ENCODE data around the gene NRBF2.
"Not testable (repeated sequence)": the region's sequence is repeated elsewhere in the genome, so short reads cannot be mapped to it uniquely, and the experiment has no call there.

Gene NRBF2

DNA sequence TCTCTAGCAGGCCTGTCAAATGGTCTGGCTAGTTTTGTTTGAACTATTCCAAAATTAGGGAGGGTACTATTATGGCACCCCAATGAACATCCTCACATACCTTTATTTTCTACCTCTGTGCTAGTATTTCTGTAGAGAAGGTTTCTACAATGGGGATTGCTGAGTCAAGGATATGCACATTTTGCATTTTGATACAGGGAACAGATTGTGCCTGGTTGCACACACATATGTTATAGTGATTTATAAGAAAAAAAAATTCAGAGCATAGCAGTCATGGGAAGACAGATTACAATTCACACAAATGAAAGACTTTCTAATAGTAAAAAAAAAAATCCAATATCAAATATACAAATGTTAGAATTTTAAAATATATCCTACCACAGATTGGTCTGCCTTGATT, 14.1 kb upstream of the NRBF2 start:
- DNase-seq: no peak

DNA sequence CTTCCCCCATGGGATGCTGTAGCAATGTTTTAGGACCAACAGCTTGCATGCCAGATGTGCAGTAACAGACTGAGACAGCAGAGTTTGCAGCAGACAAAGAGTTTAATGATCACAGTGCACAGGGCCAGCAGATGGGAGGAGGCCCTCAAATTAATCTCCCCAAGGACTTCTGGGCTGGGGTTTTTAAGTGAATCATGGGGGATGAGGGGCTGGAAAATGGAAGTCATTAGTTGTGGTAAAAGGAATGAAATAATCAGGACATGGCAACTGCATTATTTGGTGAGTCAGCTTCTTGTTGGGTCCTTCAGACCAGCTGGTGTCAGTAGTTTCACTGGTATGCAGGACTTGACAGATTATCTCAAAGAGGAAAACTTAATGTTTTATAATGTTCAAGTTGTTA, 12.6 kb upstream of the NRBF2 start:
- no peak for DNase-seq

DNA sequence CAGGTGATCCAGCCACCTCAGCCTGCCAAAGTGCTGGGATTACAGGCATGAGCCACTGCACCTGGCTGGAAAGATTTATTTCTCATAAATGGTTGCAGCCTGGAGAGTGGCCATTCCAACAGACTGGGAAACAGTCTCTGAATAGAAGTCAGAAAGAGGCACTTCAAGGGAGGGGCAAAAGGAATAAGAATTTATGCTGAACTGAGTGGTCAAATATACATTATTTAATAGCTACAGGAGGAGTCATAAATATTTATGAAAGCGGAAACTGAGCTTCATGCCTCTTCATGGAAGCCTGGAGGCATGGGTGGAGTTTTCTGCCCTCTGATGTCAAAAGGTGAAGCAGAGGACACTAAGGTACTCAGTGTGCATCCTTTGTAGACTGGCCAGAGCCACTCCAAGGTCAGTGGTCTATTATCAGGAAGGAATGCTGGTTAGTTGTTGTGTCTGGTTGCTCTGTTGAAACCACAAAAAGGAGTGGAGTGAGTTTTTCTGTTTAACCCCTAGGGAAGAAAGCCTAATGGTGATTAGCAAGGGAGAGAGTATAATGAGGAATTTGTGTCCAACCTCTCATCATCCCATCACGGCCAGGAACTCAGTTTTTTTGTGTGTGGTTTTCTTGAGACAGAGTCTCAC, 9.3 kb upstream of the NRBF2 start:
- DNase-seq: no peak

DNA sequence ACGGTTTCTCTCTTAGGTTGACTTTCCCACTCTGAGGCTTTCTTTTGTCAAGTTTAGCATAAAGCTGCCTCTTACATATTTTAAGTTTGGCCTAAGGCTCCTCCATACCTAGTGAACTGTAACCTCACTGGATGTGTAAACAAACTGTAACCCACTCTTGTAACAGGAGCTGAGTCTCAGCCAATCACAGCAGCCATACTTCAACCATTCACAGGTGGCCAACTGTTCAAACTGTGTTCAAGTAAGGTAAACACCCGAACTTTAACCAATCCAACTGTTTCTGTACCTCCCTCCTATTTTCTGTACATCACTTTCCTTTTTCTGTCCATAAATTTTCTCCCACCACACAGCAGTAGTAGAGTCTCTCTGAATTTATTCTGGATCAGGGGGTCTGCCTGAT, 7.7 kb upstream of the NRBF2 start:
- DNase-seq: no peak

DNA sequence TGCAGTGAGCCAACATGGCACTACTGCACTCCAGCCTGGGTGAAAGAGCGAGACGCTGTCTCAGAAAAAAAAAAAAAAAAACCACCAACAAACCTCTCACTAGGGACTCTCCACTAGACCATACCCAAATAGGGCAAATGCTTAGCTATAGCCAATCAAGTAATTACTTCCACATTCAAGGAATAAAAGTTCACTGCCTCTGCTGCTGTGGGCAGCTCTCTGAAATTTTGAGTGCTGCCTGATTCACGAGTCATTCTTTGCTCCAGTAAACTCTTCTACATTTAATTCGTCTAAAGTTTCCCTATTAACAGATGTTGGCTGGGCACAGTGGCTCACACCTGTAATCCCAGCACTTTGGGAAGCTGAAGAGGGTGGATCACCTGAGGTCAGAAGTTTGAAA, 4.7 kb upstream of the NRBF2 start:
- DNase-seq: no peak

DNA sequence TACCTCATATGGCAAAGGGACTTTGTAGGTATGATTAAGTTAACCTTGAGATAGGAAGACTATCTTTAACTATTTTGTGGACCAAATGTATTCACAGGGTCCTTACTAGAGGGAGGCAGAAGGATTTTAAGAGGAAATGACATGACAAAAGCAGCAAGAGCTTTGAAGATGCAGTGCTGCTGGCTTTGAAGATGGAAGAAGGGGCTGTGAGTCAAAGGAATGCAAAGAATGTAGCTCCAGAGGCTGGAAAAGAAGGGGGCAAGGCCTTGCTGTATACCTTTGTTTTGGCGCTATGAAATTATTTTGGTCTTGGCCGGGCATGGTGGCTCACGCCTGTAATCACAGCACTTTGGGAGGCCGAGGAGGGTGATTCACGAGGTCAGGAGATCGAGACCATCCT, 3.2 kb upstream of the NRBF2 start:
- no peak for DNase-seq

DNA sequence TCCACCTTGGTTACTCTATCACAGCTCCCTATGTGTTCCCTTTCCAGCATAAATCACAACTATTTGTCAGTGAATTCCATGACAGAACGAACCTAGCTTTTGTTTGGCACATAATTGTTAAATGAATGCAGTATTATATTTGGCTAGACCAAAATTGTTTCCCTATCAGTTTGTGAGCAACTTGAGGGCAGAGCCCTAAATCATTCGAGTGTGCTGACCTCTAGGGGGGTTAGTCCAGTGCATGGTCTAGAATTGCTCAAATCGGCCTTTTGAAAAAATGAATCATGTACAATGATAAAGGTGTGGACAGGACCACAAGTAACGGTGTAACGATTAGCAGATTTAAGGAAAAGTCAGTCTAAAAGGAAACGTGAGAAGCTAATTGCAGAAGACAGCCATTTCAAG, 475 bp upstream of the NRBF2 start:
- no peak for DNase-seq

DNA sequence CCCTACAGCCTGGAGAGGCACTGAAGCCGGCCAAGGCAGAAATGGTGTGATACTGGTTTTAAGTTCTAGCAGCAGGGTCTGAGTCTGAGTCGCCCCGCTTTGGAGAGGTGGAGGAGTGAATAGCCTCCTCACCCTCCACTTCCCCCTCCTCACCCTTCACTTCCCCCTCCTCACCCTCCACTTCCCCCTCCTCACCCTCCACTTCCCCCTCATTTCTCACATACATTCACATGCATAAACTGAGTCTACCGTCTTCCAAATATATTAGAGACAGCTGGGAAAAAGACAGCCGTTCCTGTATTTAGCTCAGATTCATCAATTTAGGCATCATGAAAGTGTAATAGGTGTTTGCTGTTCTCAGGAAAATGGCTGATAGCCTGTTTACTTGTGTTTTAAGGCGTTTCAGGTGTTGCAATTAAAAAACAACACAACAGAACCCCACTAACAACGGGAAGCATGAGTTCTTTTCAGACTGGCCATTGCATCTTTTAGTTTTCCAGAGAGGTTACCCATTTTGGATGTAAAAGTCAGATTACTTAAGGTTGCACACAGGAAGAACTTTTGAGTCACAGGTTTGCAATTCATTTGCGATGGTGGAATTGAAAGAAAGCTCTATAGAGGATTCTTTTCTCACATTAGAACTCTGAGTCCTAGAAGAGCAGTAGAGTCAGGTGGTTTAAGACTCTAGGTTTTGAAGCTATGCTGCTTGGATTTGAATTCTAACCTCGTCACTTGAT, 861 bp downstream of the NRBF2 start:
- no peak for DNase-seq

DNA sequence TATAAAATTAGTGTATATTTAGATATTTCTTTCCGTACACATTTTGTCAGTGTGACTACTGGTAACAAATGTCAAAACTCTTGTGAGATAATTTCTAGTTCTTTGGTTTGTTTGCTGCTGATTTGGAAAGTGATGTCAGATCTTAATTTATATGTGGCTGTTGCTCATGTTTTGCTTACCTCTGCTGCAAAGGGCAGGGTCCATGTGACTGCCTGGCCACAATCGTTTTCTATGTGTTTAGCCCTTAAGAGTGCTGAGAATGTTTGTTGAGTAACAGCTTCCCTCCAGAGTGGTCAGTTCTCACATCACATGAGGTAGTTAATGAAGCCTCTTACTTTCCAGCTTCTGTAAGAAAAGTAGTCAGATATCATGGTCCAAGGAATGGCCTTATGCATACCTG, 4.2 kb downstream of the NRBF2 start:
- DNase-seq: no peak

DNA sequence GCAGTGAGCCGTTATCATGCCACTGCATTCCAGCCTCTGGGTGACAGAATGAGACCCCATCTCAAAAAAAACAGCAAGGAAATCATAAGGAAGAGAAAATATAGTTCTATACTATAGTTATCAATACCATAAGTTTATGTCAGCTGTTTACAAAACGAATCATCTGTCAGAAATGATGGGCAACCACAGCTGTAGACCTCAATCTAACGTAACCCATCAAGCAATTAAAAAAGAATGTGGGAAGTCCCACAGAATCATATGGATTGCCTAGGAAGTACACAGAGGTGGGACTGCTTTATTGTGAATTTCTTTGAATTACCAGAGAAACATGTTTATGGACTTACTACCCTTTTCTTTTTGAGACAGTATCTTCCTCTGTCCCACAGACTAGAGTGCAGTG, 6.9 kb downstream of the NRBF2 start:
- DNase-seq: no peak

DNA sequence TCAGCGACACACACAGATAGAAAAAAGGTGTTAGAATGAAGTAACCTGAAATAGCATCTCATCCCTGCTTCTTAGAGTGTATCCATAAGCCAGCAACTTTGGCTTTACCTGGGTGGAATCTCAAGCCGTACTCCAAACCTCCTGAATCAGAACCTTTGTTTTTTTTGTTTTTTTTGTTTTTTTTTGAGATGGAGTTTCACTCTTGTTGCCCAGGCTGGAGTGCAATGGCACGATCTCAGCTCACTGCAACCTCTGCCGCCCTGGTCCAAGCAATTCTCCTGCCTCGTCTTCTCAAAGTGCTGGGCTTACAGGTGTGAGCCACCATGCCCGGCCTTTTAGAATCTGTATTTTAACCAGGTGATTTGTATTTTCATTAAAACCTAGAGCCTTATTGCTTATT, 9.0 kb downstream of the NRBF2 start:
- DNase-seq: no peak

DNA sequence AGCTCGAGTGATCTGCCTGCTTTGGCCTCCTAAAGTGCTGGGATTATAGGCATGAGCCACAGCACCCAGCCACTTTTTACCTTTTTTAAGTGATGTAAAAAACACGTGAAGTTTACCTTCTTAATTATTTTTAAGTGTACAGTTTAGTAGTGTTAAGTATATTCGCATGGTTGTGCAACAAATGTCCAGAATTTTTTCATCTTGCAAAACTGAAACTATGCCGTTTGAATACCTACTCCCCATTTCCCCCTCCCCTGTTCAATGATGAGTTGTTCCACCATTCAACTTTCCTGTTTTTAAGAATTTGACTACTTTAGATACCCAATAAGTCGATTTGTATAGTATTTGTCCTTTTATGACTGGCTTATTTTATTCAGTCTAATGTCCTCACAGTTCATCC, 10.9 kb downstream of the NRBF2 start:
- DNase-seq: no peak

DNA sequence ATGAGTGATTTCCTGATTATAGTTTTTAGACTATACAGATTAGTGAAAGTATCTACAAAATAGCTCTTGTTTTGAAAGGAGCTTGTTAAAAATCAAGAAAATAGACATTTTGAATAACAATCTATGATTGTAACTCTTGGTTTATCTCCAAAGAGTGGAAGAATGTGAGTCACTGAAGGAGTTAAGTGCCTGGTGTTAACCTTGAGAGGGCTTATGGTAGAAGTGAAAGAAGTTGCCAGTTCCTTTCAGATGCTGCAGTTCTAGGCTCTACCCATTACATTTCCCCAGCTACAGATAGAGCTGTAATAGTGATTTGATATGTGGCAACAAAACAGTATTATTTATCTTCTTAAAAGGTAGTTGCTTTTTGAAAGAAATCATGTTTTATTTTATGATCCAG, 12.7 kb downstream of the NRBF2 start:
- no peak for DNase-seq

DNA sequence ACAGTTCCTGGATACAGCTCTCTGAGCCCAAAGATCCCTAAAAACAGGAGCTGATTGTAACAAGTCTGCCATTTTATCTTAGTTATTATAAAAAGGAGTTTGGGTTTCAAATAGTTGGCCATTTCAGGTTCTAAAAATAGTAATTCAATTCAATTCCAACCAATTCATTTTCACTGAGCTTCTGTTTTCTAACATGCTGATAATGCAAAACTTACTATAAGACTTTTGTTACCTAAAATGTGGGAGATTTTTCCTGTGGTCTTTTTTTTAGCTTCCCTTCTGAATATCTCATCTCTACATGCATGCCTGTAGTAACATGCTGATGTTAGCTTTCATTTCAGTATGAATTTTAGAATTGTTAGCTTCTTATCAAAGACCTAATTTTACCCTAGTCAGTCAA, 13.4 kb downstream of the NRBF2 start:
- DNase-seq: no peak

DNA sequence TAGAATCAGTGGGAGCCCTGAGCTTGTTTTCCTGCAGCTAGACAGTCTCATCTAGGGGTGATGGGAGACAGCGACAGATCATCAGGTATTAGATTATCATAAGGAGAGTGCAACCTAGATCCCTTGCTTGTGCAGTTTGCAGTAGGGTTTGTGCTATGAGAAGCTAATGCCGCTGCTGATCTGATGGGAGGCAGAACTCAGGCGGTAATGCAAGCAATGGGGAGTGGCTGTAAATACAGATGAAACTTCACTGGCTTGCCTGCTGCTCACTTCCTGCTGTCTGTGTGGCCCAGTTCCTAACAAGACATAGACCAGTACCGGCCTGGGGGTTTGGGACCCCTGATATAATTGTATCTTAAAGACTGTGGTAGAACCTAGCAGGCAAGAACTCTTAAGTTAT, 17.6 kb downstream of the NRBF2 start:
- DNase-seq: no peak

DNA sequence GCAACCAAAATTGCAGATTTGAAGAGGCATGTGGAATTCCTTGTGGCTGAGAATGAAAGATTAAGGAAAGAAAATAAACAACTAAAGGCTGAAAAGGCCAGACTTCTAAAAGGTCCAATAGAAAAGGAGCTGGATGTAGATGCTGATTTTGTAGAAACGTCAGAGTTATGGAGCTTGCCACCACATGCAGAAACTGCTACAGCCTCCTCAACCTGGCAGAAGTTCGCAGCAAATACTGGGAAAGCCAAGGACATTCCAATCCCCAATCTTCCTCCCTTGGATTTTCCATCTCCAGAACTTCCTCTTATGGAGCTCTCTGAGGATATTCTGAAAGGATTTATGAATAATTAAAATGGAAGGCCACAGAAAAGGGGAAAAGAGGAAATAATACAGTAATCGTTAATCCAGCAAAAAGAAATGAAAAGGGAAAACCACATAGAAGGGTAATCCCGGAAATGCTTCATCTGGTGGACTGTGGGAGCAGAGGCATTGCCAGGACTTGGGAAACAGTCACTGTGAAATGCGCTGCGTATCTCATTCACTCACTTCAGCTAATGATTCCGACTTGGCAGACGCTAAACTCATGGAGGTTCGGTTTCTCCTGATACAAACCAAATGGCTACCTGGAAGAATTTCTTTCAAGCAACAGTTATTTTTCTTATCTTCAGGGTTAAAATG, 20.9 kb downstream of the NRBF2 start:
- DNase-seq: not testable (repeated sequence)

DNA sequence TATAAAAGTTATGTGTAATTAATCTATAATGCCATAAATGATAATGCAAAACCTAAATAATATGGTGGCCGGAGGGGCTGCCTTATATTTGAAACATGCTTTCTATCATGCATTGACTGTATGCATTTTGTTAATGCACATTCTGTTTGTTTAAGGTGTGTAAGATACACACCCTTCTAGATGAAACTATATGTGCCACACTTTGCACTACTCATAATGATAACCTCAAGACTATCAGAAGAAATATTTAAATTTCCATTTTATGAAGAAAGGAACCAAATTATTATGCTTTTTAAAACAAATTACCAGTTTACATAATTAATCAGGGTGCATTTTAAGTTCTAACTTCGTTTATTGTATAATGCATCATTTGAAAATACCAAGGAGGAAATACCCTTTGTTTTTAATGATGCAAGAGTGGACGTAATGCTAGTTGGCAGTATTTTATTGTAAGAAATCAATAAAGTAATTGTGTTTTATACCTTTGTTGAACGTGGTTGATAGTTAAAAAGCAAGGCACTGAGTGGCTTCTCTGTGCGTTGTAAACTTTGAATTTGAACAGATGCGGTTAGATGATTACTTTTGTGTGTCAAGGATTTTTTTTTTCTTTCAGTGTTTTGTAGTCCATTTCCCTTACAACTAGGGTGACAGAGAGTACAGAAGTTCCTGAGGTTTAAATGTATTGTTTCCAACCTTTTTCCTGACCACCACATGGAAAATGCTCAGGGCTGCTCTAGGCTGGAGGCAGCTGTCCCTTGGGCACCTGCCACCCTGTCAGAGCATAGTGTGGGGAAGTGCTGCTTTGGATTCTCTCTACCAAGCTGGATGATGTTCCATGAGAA, 21.6 kb downstream of the NRBF2 start:
- DNase-seq: no peak

DNA sequence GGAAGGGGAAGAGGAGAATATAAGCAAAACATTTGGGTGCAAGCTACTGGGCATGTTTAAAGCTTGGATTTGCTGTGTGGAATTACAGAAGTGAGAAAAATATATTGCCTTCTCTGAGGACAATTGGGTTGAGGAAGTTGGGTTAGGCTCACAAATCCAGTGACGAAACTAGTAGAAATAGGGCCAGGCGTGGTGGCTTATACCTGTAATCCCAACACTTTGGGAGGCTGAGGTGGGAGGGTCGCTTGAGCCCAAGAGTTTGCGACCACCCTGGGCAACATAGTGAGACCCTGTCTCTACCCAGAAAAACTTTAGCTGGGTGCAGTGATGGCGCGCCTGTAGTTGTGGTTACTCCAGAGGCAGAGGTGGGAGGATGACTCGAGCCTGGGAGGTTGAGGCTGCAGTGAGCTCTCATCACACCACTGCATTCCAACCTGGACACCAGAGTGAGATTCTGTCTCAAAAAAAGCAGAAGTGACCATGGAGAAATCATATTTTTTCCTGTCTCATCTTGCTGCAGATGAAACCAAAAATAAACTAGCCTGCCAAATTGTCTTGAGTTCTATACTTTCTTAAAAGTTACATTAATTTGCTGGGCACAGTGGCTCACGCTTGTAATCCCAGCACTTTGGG, 22.4 kb downstream of the NRBF2 start:
- no peak for DNase-seq

DNA sequence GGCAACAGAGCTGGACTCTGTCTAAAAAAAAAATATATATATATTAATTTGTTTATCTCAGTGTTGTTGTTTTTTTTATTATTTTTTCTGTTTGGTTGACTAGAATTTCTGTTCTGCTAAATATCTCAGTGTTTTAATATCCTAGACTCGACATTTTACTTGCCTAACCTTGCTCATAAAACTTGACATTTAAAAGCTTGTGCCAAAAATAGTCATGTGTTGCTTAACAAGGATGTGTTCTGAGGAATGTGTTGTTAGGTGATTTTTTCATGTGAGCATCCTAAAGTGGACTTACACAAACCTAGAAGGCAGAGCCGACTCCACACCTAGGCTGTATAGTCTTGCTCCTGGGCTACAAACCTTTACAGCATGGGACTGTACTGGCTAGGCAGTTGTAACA, 23.1 kb downstream of the NRBF2 start:
- DNase-seq: no peak

DNA sequence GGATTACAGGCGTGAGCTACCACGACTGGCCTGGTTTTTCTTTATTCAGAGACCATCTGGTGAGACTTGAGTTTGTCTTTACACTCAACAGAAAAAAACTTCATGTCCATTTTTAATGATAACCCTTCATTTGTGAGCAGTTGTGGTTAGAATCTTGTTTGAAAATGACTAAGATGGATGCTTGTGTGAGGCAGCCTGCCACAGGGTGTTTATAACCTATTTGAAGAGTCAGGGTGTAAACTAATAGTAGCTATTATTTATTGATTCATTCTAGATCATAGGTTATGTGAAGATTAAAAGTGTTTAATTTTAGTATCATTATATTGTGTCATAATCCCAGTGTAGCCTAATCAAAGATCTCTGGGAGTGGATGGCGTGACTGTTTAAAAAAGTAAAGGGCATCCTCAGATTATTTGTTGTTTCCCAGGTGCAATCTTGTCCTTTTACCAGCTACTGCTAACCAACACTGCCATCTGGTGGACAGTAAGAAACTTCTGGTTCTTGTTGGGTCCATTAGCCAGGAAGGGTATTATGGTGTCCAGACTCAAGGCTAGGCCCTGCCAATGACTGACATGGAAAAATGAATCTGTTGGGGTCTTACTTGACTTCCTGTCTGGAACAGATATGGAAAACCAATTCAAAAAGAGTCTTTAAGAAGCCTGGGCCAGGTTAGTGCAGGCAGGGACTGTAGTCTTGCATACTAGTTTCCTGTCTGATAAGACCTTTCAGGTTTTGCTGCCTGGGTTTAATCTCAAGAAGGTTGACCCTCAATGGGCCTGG, 24.9 kb downstream of the NRBF2 start:
- DNase-seq: peak; percentile 82

DNA sequence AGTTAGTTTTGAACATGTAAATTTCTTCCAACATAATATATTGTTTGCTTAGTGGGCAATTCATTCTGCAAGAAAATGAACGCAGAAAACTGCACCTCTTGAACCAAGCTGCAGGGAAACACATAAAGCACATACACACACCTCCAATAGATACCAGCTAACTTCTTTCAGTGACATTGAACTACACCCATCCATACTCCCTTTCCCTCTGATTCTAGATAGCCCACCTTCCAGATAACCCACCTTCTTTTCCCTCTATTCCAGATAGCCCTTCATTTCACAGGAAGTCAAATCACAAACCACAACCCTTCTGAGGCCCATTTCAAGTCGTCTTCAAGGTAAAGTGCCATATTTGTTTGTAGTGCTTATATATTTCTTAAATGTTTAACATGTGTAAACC, 28.5 kb downstream of the NRBF2 start:
- no peak for DNase-seq

DNA sequence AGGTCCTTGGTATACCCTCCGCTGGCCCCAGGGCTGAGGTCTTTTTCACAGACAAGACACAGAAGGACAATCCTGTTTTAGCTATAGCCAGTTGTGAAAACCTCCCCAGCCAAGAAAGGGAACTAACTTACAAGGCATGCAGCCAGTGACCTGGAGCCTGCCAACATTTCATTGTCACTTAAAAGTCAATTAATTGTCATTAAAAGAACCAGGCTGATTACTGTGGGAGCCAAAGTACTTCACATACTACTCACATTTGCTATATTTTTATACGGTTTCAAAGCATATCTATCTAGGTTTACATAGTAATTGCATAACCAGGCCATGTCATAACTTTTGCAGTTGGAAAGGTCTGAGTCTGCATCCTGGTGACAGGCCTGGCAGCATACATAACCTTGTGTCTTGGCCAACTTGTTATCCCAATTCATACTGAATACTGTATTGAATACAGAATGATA, 31.1 kb downstream of the NRBF2 start:
- no peak for DNase-seq

All from NCI-H1436 (cell line).